GM10248 (cell line): Measurements from ENCODE around the gene LCE2B.
A peak's percentile ranks its signal among the peaks of the same experiment; 100 is the strongest.
"Not testable (repeated sequence)": the region's sequence is repeated elsewhere in the genome, so short reads cannot be mapped to it uniquely, and the experiment has no call there.

Source experiments
- CTCF ChIA-PET: fragments of 300-600 bp; sonication (Branson Sonifier 250); formaldehyde crosslinking; extraction: SDS; loops from one replicate; lab custom pipeline; 2021; ENCODE audit warnings: antibody characterized with exemption; lab: Yijun Ruan, JAX
- POLR2A ChIA-PET: fragments of 350-650 bp; sonication (Branson Sonifier 250); formaldehyde crosslinking; extraction: SDS; loops from one replicate; lab custom pipeline; 2020; ENCODE audit warnings: antibody characterized with exemption; lab: Yijun Ruan, JAX
- DNase-seq: peaks from one replicate; pipeline ENCODE4 v3.0.0; 2012; ENCODE audit errors: extremely low spot score
- CTCF ChIP-seq: IDR thresholded peaks from 2 replicates; pipeline ENCODE4 v1.5.1; 2012; ENCODE audit warnings: mild to moderate bottlenecking, low read depth; ENCODE audit errors: extremely low read depth, missing control alignments, control extremely low read depth

The LCE2B gene

GRCh38 chr1:152685823-152686222 is at the start of gene LCE2B:
LCE2B (plus strand) TSS chr1:152686123; CDS start chr1:152686844, 721 bp downstream.
- POLR2A ChIA-PET, CTCF ChIA-PET, DNase-seq: not testable (repeated sequence)

GRCh38 chr1:152640351-152640750 is 45.6 kb upstream of the LCE2B start:
- ChIA-PET CTCF (interaction anchor here (1.2 to 2.8 kb wide), 2 partner anchors 10 to 13 kb away, joined by 3 to 17 read pairs; no protein-coding TSS in a partner anchor), POLR2A (no interaction called here)
- DNase-seq: no peak
- no peak for TF ChIP-seq CTCF

- ChIA-PET POLR2A (no interaction called here), CTCF (interaction anchor here (1.1 to 3.2 kb wide), 2 partner anchors 10 to 282 kb away, joined by 3 to 30 read pairs; no protein-coding TSS in a partner anchor)
- no peak for DNase-seq
- no peak for TF ChIP-seq CTCF
These were observed 42.0 kb upstream of the LCE2B start for GRCh38 chr1:152643945-152644344.

GRCh38 chr1:152645146-152645545 is 40.8 kb upstream of the LCE2B start:
- no peak for DNase-seq
- ChIA-PET CTCF (interaction anchor here (1.1 kb wide), 2 partner anchors 8 to 14 kb away, joined by 3 to 4 read pairs; no protein-coding TSS in a partner anchor), POLR2A (no interaction called here)
- no peak for TF ChIP-seq CTCF

- DNase-seq: no peak
- no peak for TF ChIP-seq CTCF
- CTCF ChIA-PET: interaction anchor here (1.2 kb wide), 1 partner anchor 851 kb away, joined by 3 read pairs; no protein-coding TSS in a partner anchor
- POLR2A ChIA-PET: no interaction called here
These were observed 39.3 kb upstream of the LCE2B start for GRCh38 chr1:152646656-152647055.

GRCh38 chr1:152654110-152654509 is 31.8 kb upstream of the LCE2B start:
- TF ChIP-seq CTCF: peak; percentile 66
- DNase-seq: peak; percentile 49
- CTCF ChIA-PET: interaction anchor here (0.6 to 5.2 kb wide), 20 partner anchors 9 to 575 kb away, joined by 3 to 45 read pairs (median 4); partner anchors contain the start of genes LCE2D and LCE3E
- POLR2A ChIA-PET: no interaction called here

GRCh38 chr1:152656459-152656858 is 29.5 kb upstream of the LCE2B start:
- POLR2A ChIA-PET: no interaction called here
- CTCF ChIA-PET: interaction anchor here (0.6 to 2.5 kb wide), 8 partner anchors 9 to 572 kb away, joined by 3 to 7 read pairs (median 4); no protein-coding TSS in a partner anchor
- DNase-seq: no peak
- no peak for TF ChIP-seq CTCF
